GM23338 (cell line): ENCODE results near the gene SRXN1. TPM values are rescaled to one million over a fixed set of nuclear protein-coding genes. Genes with fewer than 3 reads are reported as not detected.

Source experiments
- ATAC-seq: fragments of 200-7000 bp; cut with Tn5 transposase; 3 replicates; pipeline ENCODE4 v1.9.1; 2020
- DNase-seq: peaks from one replicate; pipeline ENCODE4 v3.0.0-alpha.2; 2015; ENCODE audit warnings: low spot score
- H2AFZ ChIP-seq: fragments of 200-600 bp; sonication (generic); 2 replicates; pipeline ENCODE4 v1.8.0; 2016; ENCODE audit warnings: antibody characterized with exemption, mild to moderate bottlenecking, moderate library complexity
- H3F3A ChIP-seq: fragments of 200-600 bp; sonication (generic); replicated peaks from 2 replicates; pipeline ENCODE4 v1.8.0; 2017; ENCODE audit warnings: antibody characterized with exemption, mixed run types, low read depth
- H3K27ac ChIP-seq: fragments of 200-600 bp; sonication (generic); 2 replicates; pipeline ENCODE4 v1.6.1; 2016; ENCODE audit warnings: low read depth
- H3K27me3 ChIP-seq: fragments of 200-600 bp; sonication (generic); 2 replicates; pipeline ENCODE4 v1.8.0; 2016; ENCODE audit warnings: mild to moderate bottlenecking, mixed run types, moderate library complexity; ENCODE audit not compliant: insufficient read depth
- H3K36me3 ChIP-seq: fragments of 200-600 bp; sonication (generic); 2 replicates; pipeline ENCODE4 v1.8.0; 2016; ENCODE audit warnings: mild to moderate bottlenecking; ENCODE audit not compliant: insufficient read depth
- H3K4me1 ChIP-seq: fragments of 200-600 bp; sonication (generic); 2 replicates; pipeline ENCODE4 v1.8.0; 2016; ENCODE audit warnings: mild to moderate bottlenecking, moderate library complexity; ENCODE audit not compliant: insufficient read depth
- H3K4me2 ChIP-seq: fragments of 200-600 bp; sonication (generic); 2 replicates; pipeline ENCODE4 v1.7.1; 2017; ENCODE audit warnings: mixed run types
- H3K4me3 ChIP-seq: fragments of 200-600 bp; sonication (generic); 2 replicates; pipeline ENCODE4 v1.6.1; 2016; ENCODE audit warnings: mixed run types
- H3K79me2 ChIP-seq: fragments of 200-600 bp; sonication (generic); replicated peaks from 2 replicates; pipeline ENCODE4 v1.8.0; 2017; ENCODE audit warnings: mild to moderate bottlenecking; ENCODE audit not compliant: insufficient read depth
- H3K9me2 ChIP-seq: fragments of 200-600 bp; sonication (generic); 2 replicates; pipeline ENCODE4 v1.8.0; 2017; ENCODE audit not compliant: insufficient read depth
- H4K20me1 ChIP-seq: fragments of 200-600 bp; sonication (generic); replicated peaks from 2 replicates; pipeline ENCODE4 v1.8.0; 2017; ENCODE audit warnings: mild to moderate bottlenecking; ENCODE audit not compliant: insufficient read depth
- H3K27ac Mint-ChIP-seq: 2 replicates; pipeline ENCODE4 v1.8.0; 2020; ENCODE audit warnings: inconsistent platforms, mild to moderate bottlenecking, moderate library complexity, mixed read lengths
- H3K27me3 Mint-ChIP-seq: 3 replicates; pipeline ENCODE4 v1.8.0; 2022; ENCODE audit warnings: low read depth, mild to moderate bottlenecking, moderate library complexity, mixed read lengths, inconsistent platforms; ENCODE audit not compliant: insufficient read depth, poor library complexity
- H3K36me3 Mint-ChIP-seq: 3 replicates; pipeline ENCODE4 v1.8.0; 2021; ENCODE audit warnings: low read depth, mild to moderate bottlenecking, inconsistent platforms, moderate library complexity, mixed read lengths
- H3K4me1 Mint-ChIP-seq: 3 replicates; pipeline ENCODE4 v1.8.0; 2020; ENCODE audit warnings: mild to moderate bottlenecking, inconsistent platforms, mixed read lengths
- H3K4me3 Mint-ChIP-seq: 3 replicates; pipeline ENCODE4 v1.8.0; 2021; ENCODE audit warnings: moderate library complexity, mild to moderate bottlenecking, inconsistent platforms, mixed read lengths
- H3K9me3 Mint-ChIP-seq: 3 replicates; pipeline ENCODE4 v1.8.0; 2020; ENCODE audit warnings: moderate library complexity, mild to moderate bottlenecking, inconsistent platforms, mixed read lengths
- CREB1 ChIP-seq: fragments of 250-450 bp; sonication (Bioruptor Pico); IDR thresholded peaks from 2 replicates; pipeline ENCODE4 v1.5.0; 2020; ENCODE audit warnings: low read depth, mild to moderate bottlenecking, moderate library complexity
- EZH2 ChIP-seq: fragments of 200-600 bp; sonication (generic); IDR thresholded peaks from one replicate; pipeline ENCODE4 v1.8.0; 2017; ENCODE audit warnings: antibody characterized with exemption, mild to moderate bottlenecking, low read depth; ENCODE audit not compliant: unreplicated experiment
- EZH2phosphoT487 ChIP-seq: fragments of 200-600 bp; sonication (generic); IDR thresholded peaks from one replicate; pipeline ENCODE4 v1.8.1; 2018; ENCODE audit warnings: antibody characterized with exemption; ENCODE audit not compliant: unreplicated experiment
- JUNB ChIP-seq: IDR thresholded peaks from one replicate; pipeline ENCODE4 v1.6.1; 2016; ENCODE audit warnings: antibody characterized with exemption; ENCODE audit not compliant: unreplicated experiment
- POLR2AphosphoS5 ChIP-seq: IDR thresholded peaks from 2 replicates; pipeline ENCODE4 v1.6.1; 2016; ENCODE audit warnings: antibody characterized with exemption, low read depth
- STAT1 ChIP-seq: IDR thresholded peaks from one replicate; pipeline ENCODE4 v1.6.1; 2016; ENCODE audit warnings: antibody characterized with exemption; ENCODE audit not compliant: unreplicated experiment
- ZNF331 ChIP-seq: fragments of 250-450 bp; sonication (Bioruptor Pico); IDR thresholded peaks from 2 replicates; pipeline ENCODE4 v1.5.0; 2020; ENCODE audit warnings: low read depth, mild to moderate bottlenecking, moderate library complexity
- polyA plus RNA-seq: library from polyadenylated mRNA; unstranded; fragments of >200 nt; fragmentation: Nextera tagmentation; extraction: Ambion mirVana; gene quantifications from 2 replicates; pipeline ENCODE4 v1.2.1, GENCODE V29; 2016
- total RNA-seq: library from RNA; depleted of rRNA; stranded (reverse); fragments of >200 nt; shearing (Covaris generic); gene quantifications from 2 replicates; pipeline ENCODE4 v1.2.3, GENCODE V29; 2014
- TF ChIP-seq, protein P1 (sequence below), 2 experiments: fragments of 200-600 bp in 1 of 2; sonication (generic) in 1 of 2; conservative IDR thresholded peaks; 2 replicates each; pipeline versions ENCODE4 v1.5.1 to v1.6.1; 2016 to 2017; ENCODE audit warnings: antibody characterized with exemption in 2 of 2, low read depth in 2 of 2, mild to moderate bottlenecking in 2 of 2, moderate library complexity in 1 of 2
- TF ChIP-seq, protein P2 (sequence below): IDR thresholded peaks from one replicate; pipeline ENCODE4 v1.6.1; 2018; ENCODE audit warnings: antibody characterized with exemption; ENCODE audit not compliant: unreplicated experiment
- TF ChIP-seq, protein P3 (sequence below): IDR thresholded peaks from 2 replicates; pipeline ENCODE4 v1.6.1; 2016; ENCODE audit warnings: antibody characterized with exemption

The SRXN1 gene
- total and polyA plus RNA-seq, 2 experiments from 2014 or later = 8.4 to 26.6 TPM

DNA sequence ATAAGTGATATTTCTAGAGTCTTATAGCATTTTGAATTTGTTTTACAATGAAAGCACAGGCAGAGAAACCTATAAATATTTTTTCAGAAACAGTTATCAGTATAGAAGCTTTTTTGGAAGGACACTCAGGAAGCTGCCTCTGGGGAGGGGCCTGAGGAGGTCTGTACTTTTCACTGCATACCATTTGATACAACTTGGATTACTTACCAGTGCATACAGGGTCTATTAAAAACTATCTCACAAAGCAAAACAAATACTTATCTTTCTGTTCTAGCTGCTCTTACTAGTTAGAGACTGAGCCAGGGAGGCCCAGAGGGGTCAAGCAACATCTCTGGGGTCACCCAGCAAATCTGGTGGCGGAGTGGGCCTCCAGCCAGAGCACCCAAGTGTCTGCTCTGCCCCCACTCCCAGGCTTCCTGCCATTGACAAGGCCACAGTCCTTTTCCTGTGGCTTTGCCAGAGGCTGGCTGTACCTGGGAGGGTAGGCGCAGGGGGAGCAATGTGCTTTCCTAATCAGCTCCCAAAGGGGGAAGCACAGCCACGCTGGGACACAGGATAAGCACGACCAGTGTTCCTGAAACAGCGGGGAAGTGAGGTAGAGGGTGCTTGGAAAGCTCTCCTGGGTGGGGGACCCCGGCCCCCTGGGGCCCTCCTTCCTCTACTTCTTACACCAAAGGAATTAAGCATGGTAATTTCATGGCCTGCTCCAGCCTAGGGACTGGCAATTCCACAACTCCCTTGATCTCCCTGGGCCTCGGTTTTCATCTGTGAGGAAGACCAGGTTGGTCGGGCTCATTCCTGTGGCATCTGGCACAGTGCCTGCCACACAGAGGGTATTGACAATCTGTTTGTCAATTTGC, 50.7 kb downstream of the SRXN1 start:
- Mint-ChIP-seq H3K36me3 (no peaks in the 10 kb centered on the region), H3K4me3 (no peak overlapping the region), H3K9me3 (no peaks in the 10 kb centered on the region), H3K27me3 (peaks cover 10% of the 10 kb centered on the region), H3K27ac (no peak overlapping the region), H3K4me1 (no peaks in the 10 kb centered on the region; the same call in 2 of the 3 replicates)
- H3K79me2 ChIP-seq = no peaks in the 10 kb centered on the region
- no peaks in the 10 kb centered on the region for H3F3A ChIP-seq
- no peaks in the 10 kb centered on the region for H3K9me2 ChIP-seq
- DNase-seq (no peak), ATAC-seq (peak; percentile 35; the same call in 2 of the 3 replicates)
- no peak overlapping the region for H3K27ac ChIP-seq
- H3K4me1 ChIP-seq = no peaks in the 10 kb centered on the region
- no peak for TF ChIP-seq EZH2
- TF ChIP-seq, protein P1, sequence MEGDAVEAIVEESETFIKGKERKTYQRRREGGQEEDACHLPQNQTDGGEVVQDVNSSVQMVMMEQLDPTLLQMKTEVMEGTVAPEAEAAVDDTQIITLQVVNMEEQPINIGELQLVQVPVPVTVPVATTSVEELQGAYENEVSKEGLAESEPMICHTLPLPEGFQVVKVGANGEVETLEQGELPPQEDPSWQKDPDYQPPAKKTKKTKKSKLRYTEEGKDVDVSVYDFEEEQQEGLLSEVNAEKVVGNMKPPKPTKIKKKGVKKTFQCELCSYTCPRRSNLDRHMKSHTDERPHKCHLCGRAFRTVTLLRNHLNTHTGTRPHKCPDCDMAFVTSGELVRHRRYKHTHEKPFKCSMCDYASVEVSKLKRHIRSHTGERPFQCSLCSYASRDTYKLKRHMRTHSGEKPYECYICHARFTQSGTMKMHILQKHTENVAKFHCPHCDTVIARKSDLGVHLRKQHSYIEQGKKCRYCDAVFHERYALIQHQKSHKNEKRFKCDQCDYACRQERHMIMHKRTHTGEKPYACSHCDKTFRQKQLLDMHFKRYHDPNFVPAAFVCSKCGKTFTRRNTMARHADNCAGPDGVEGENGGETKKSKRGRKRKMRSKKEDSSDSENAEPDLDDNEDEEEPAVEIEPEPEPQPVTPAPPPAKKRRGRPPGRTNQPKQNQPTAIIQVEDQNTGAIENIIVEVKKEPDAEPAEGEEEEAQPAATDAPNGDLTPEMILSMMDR (conservative IDR thresholded peaks at IDR 0.05; ENCODE audit: low read depth in 2 of 2) = no peak
- no peak for TF ChIP-seq ZNF331 (CRISPR knock-in tag)
- TF ChIP-seq, protein P2, sequence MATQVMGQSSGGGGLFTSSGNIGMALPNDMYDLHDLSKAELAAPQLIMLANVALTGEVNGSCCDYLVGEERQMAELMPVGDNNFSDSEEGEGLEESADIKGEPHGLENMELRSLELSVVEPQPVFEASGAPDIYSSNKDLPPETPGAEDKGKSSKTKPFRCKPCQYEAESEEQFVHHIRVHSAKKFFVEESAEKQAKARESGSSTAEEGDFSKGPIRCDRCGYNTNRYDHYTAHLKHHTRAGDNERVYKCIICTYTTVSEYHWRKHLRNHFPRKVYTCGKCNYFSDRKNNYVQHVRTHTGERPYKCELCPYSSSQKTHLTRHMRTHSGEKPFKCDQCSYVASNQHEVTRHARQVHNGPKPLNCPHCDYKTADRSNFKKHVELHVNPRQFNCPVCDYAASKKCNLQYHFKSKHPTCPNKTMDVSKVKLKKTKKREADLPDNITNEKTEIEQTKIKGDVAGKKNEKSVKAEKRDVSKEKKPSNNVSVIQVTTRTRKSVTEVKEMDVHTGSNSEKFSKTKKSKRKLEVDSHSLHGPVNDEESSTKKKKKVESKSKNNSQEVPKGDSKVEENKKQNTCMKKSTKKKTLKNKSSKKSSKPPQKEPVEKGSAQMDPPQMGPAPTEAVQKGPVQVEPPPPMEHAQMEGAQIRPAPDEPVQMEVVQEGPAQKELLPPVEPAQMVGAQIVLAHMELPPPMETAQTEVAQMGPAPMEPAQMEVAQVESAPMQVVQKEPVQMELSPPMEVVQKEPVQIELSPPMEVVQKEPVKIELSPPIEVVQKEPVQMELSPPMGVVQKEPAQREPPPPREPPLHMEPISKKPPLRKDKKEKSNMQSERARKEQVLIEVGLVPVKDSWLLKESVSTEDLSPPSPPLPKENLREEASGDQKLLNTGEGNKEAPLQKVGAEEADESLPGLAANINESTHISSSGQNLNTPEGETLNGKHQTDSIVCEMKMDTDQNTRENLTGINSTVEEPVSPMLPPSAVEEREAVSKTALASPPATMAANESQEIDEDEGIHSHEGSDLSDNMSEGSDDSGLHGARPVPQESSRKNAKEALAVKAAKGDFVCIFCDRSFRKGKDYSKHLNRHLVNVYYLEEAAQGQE = no peak
- TF ChIP-seq, protein P3, sequence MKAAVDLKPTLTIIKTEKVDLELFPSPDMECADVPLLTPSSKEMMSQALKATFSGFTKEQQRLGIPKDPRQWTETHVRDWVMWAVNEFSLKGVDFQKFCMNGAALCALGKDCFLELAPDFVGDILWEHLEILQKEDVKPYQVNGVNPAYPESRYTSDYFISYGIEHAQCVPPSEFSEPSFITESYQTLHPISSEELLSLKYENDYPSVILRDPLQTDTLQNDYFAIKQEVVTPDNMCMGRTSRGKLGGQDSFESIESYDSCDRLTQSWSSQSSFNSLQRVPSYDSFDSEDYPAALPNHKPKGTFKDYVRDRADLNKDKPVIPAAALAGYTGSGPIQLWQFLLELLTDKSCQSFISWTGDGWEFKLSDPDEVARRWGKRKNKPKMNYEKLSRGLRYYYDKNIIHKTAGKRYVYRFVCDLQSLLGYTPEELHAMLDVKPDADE = no peak
- no peak for TF ChIP-seq EZH2phosphoT487
- TF ChIP-seq CREB1 (CRISPR knock-in tag) = no peak
- TF ChIP-seq JUNB = no peak
- no peak for TF ChIP-seq STAT1
- TF ChIP-seq POLR2AphosphoS5 = no peak
- H2AFZ ChIP-seq = no peak overlapping the region
- H3K4me2 ChIP-seq = no peak overlapping the region
- H3K4me3 ChIP-seq = no peak overlapping the region
- H3K36me3 ChIP-seq = no peaks in the 10 kb centered on the region
- no peaks in the 10 kb centered on the region for H3K27me3 ChIP-seq
- no peaks in the 10 kb centered on the region for H4K20me1 ChIP-seq
